ENCODE measurements around the gene STK24.

The STK24 gene

DNA sequence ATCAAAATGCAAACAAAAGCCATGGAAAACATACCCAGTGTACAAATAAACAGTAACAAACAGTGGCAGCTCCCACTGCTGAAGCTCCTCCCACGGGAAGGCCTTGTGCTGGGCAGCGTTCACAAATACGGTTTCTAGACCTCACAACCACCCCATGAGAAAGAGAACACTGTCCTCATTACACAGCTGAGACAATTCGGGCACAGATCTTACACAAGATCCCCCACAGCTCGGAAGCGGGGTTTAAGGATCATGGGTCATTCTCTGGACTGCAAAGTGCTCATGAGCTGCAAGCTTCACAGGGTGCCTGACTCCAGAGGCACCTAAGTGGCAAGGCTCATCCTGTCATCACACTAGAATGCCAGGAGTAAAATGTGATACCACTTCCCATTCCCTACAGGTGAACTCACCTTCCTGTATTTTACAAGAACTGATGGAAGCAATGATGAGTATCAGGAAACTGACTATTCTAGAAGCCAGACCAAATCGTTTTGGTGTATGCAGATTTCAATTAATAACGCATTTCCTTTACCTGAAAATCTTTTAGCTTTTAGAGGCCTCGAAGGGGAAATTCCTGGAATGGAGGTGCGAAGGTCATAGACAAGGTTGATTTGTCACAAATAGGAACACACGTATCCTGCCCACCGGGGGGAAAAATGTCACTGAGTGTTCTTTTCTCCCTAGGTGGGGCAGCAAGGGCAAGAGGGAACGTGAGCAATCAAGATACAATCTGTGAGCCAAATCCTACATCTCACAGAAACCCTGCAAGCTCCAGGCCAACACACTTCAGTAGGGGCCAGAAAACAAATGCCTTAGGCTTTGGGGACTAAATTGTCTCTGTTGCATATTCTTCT, 41.2 kb downstream of the STK24 start:
- no peak for DNase-seq (ENCODE audit: low read depth)
- H3K4me3 ChIP-seq (ENCODE audit: control insufficient read depth, low read depth, low read length) = no peak overlapping the region
- TF ChIP-seq, protein P1, sequence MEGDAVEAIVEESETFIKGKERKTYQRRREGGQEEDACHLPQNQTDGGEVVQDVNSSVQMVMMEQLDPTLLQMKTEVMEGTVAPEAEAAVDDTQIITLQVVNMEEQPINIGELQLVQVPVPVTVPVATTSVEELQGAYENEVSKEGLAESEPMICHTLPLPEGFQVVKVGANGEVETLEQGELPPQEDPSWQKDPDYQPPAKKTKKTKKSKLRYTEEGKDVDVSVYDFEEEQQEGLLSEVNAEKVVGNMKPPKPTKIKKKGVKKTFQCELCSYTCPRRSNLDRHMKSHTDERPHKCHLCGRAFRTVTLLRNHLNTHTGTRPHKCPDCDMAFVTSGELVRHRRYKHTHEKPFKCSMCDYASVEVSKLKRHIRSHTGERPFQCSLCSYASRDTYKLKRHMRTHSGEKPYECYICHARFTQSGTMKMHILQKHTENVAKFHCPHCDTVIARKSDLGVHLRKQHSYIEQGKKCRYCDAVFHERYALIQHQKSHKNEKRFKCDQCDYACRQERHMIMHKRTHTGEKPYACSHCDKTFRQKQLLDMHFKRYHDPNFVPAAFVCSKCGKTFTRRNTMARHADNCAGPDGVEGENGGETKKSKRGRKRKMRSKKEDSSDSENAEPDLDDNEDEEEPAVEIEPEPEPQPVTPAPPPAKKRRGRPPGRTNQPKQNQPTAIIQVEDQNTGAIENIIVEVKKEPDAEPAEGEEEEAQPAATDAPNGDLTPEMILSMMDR (IDR thresholded peaks at IDR 0.05; ENCODE audit: control insufficient read depth, insufficient read depth, low read depth, low read length, missing control alignments) = no peak

DNA sequence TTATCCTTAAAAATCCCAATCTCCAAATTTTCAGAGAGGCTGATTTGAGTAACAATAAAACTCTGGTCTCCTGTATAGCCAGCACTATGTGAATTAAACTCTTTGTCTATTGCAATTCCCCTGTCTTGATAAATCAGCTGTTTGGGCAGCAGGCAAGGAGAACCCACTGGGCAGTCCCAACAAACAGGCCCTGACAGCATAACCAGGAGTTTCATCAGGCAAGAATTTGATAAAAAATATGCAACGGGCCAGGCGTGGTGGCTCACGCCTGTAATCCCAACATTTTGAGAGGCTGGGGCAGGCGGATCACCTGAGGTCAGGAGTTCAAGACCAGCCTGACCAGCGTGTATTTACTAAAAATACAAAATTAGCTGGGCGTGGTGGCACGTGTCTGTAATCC, 42.1 kb downstream of the STK24 start:
- DNase-seq (ENCODE audit: low read depth) = no peak
- TF ChIP-seq, protein P1 (IDR thresholded peaks at IDR 0.05; ENCODE audit: control insufficient read depth, insufficient read depth, low read depth, low read length, missing control alignments) = no peak
- H3K4me3 ChIP-seq (ENCODE audit: control insufficient read depth, low read depth, low read length) = no peak overlapping the region

DNA sequence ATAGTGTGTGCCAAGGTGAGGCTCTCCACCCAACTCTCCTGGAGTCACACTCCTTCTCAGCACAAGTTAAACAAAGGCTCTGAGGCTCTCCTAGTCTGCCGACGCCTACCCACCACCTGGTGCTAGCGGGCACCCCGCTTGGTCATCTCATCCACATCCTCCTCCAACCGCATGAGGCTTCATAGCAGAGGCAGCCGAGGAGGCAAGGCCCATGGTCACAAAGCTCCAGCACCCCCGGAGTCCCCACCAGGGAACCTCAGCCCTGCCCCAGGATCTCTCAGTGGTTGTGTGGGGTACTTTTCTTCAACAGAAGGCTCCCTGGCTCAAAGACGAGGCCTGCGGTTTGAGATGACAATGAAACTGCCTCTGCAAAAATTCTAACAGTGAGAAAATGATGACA, 43.0 kb downstream of the STK24 start:
- H3K4me3 ChIP-seq (ENCODE audit: control insufficient read depth, low read depth, low read length) = no peak overlapping the region
- TF ChIP-seq, protein P1 (IDR thresholded peaks at IDR 0.05; ENCODE audit: control insufficient read depth, insufficient read depth, low read depth, low read length, missing control alignments) = no peak
- DNase-seq (ENCODE audit: low read depth) = no peak

DNA sequence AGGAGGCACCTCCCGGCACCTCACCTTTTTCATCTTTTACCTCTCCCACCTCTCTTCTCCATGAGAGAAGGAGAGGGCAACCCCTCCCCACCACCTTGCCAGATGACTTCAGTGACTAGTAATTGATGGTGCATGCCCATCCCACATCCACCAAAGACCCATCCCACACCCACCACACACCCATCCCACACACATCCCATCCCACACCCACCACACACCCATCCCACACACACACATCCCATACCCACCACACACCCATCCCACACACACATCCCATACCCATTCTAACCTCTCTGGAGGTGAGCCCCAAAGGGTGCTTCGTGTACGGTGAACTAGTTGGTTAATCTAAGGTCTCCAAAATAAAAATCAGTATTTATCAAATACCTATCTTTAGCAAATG, 44.7 kb downstream of the STK24 start:
- no peak for DNase-seq (ENCODE audit: low read depth)
- no peak overlapping the region for H3K4me3 ChIP-seq (ENCODE audit: control insufficient read depth, low read depth, low read length)
- TF ChIP-seq, protein P1 (IDR thresholded peaks at IDR 0.05; ENCODE audit: control insufficient read depth, insufficient read depth, low read depth, low read length, missing control alignments) = no peak

DNA sequence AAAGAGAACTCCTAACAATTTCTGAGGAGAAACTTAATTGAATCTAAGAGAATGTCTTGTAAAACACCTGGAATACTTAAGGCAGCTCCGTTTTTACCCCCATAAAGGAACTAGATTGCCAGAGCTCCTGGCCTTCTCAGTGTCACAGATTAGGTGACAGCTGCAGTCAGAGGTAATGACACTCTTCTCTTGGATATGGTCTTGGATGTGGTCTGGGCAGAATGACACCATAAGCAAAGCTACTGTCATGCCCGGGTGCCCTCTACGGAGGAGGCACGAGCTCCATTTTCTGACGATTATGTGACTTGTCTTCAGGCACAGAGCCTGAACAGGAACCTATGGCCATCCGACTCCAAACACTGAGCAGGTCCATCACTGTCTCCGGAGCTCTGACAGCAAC, 46.7 kb downstream of the STK24 start:
- no peak overlapping the region for H3K4me3 ChIP-seq (ENCODE audit: control insufficient read depth, low read depth, low read length)
- no peak for DNase-seq (ENCODE audit: low read depth)
- TF ChIP-seq, protein P1 (IDR thresholded peaks at IDR 0.05; ENCODE audit: control insufficient read depth, insufficient read depth, low read depth, low read length, missing control alignments) = no peak

DNA sequence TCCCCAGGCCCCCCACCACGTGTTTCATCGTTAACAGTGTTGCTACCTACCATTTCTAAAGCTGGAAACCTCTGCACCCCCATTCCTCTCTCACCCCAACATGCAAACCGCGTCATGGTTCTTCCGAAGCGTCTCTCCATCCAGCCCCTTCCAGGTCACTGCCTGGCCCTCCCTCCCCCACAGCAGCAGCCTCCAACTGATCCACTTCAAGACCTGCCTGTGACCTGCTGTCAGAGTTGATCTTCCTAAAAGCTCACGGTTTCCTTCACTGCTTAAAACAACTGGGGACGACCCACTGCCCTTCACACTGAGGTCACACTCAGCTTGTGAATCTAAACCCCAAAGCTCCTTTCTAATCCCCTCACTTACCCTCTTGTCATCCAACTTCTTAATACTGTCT, 47.7 kb downstream of the STK24 start:
- TF ChIP-seq, protein P1 (IDR thresholded peaks at IDR 0.05; ENCODE audit: control insufficient read depth, insufficient read depth, low read depth, low read length, missing control alignments) = no peak
- no peak overlapping the region for H3K4me3 ChIP-seq (ENCODE audit: control insufficient read depth, low read depth, low read length)
- DNase-seq (ENCODE audit: low read depth) = no peak
